MM.1S (cell line): ENCODE measurements around the gene MYPN.

Experiments used
- CTCF ChIP-seq: fragments of 300-600 bp; sonication (generic); IDR thresholded peaks from 2 replicates; pipeline ENCODE4 v1.5.1; 2016; ENCODE audit warnings: antibody characterized with exemption, low read length, mixed read lengths
- EZH2 ChIP-seq: fragments of 300-600 bp; sonication (generic); optimal IDR thresholded peaks from 2 replicates; pipeline ENCODE3; 2017; ENCODE audit warnings: low read depth, mild to moderate bottlenecking, antibody characterized with exemption, low read length, mixed read lengths

GRCh38 chr10:68128015-68128414 lies 18.7 kb downstream of the MYPN start:
- no peak for TF ChIP-seq CTCF
- TF ChIP-seq EZH2, result no peak
